ENCODE data around the gene FAM20C. TPM values are rescaled to one million over a fixed set of nuclear protein-coding genes. Genes with fewer than 3 reads are reported as not detected.
"Not testable (repeated sequence)": the region's sequence is repeated elsewhere in the genome, so short reads cannot be mapped to it uniquely, and the experiment has no call there.

Gene FAM20C
- total RNA-seq, 4 donors from 2014 or later: 9.6 to 35.3 (median 18.6) TPM

GRCh38 chr7:295155-296154 is 103.1 kb downstream of the FAM20C start:
- intact Hi-C loops (cut with DNase I; ENCODE audit: low total_unique reads) (no loop called here), in situ Hi-C loops (cut with MboI; ENCODE audit: low sequenced_read_pairs in 4 of 4) (no loop called here)
- no peak overlapping the region for H3K27ac ChIP-seq
- no peaks in the 10 kb centered on the region for H3K36me3 ChIP-seq
- no peak for TF ChIP-seq POLR2A (IDR thresholded peaks at IDR 0.05)
- TF ChIP-seq CTCF (IDR thresholded peaks at IDR 0.05 in 4 of 5, conservative IDR thresholded peaks at IDR 0.05 in 1 of 5): no peak
- peaks cover 43 to 48% (median 46%) of the 10 kb centered on the region in 3 donors for H3K27me3 ChIP-seq
- no peak for DNase-seq
- no peaks in the 10 kb centered on the region for H3K9me3 ChIP-seq
- no peak for ATAC-seq
- H3K4me3 ChIP-seq: no peak overlapping the region
- H3K4me1 ChIP-seq: no peaks in the 10 kb centered on the region

GRCh38 chr7:296373-296945 is 104.1 kb downstream of the FAM20C start:
- no peaks in the 10 kb centered on the region for H3K9me3 ChIP-seq
- DNase-seq: no peak
- intact Hi-C loops (cut with DNase I; ENCODE audit: low total_unique reads): no loop called here
- TF ChIP-seq POLR2A (IDR thresholded peaks at IDR 0.05) (no peak), CTCF (IDR thresholded peaks at IDR 0.05 in 4 of 5, conservative IDR thresholded peaks at IDR 0.05 in 1 of 5) (no peak)
- H3K4me3 ChIP-seq: no peak overlapping the region
- H3K27me3 ChIP-seq: peaks cover 36 to 40% (median 40%) of the 10 kb centered on the region in 3 donors
- no peaks in the 10 kb centered on the region for H3K36me3 ChIP-seq
- in situ Hi-C loops (cut with MboI; ENCODE audit: low sequenced_read_pairs in 4 of 4): no loop called here
- no peak for ATAC-seq
- no peaks in the 10 kb centered on the region for H3K4me1 ChIP-seq
- no peak overlapping the region for H3K27ac ChIP-seq

- H3K9me3 ChIP-seq; ATAC-seq; H3K36me3 ChIP-seq; H3K27ac ChIP-seq; intact Hi-C loops (cut with DNase I; ENCODE audit: low total_unique reads); DNase-seq; H3K4me3 ChIP-seq; in situ Hi-C loops (cut with MboI; ENCODE audit: low sequenced_read_pairs in 4 of 4); H3K4me1 ChIP-seq: not testable (repeated sequence)
- H3K27me3 ChIP-seq: peaks cover 29 to 33% (median 33%) of the 10 kb centered on the region in 3 donors
These were observed 104.8 kb downstream of the FAM20C start for GRCh38 chr7:297141-297540.

GRCh38 chr7:297611-298374 is 105.4 kb downstream of the FAM20C start:
- H3K4me1 ChIP-seq: no peaks in the 10 kb centered on the region
- no peaks in the 10 kb centered on the region for H3K9me3 ChIP-seq
- H3K27me3 ChIP-seq: peaks cover 23 to 27% (median 27%) of the 10 kb centered on the region in 3 donors
- H3K36me3 ChIP-seq: no peaks in the 10 kb centered on the region
- DNase-seq: no peak
- TF ChIP-seq CTCF (IDR thresholded peaks at IDR 0.05 in 4 of 5, conservative IDR thresholded peaks at IDR 0.05 in 1 of 5) (no peak), POLR2A (IDR thresholded peaks at IDR 0.05) (no peak)
- H3K27ac ChIP-seq: no peak overlapping the region
- in situ Hi-C loops (cut with MboI; ENCODE audit: low sequenced_read_pairs in 4 of 4): no loop called here
- intact Hi-C loops (cut with DNase I; ENCODE audit: low total_unique reads): no loop called here
- ATAC-seq: no peak
- H3K4me3 ChIP-seq: no peak overlapping the region

GRCh38 chr7:298375-298702 is 106.0 kb downstream of the FAM20C start:
- Histone ChIP-seq H3K4me3 (no peak overlapping the region), H3K9me3 (no peaks in the 10 kb centered on the region), H3K27me3 (peaks cover 17 to 21% (median 21%) of the 10 kb centered on the region in 3 donors), H3K36me3 (no peaks in the 10 kb centered on the region), H3K27ac (no peak overlapping the region), H3K4me1 (no peaks in the 10 kb centered on the region)
- intact Hi-C loops (cut with DNase I; ENCODE audit: low total_unique reads): no loop called here
- DNase-seq (no peak), ATAC-seq (no peak)
- TF ChIP-seq POLR2A (IDR thresholded peaks at IDR 0.05) (no peak), CTCF (IDR thresholded peaks at IDR 0.05 in 4 of 5, conservative IDR thresholded peaks at IDR 0.05 in 1 of 5) (no peak)
- in situ Hi-C loops (cut with MboI; ENCODE audit: low sequenced_read_pairs in 4 of 4): no loop called here

Measured in gastrocnemius medialis (tissue), 4 donors.